H1 (cell line): ENCODE data around the gene ZNF446. TPM values are rescaled to one million over a fixed set of nuclear protein-coding genes. Genes with fewer than 3 reads are reported as not detected.

Experiments
- CHD2 ChIP-seq: IDR thresholded peaks from 2 replicates; pipeline ENCODE4 v1.6.1; 2012; ENCODE audit warnings: low read length, improper control_type of control experiment
- CHD7 ChIP-seq: fragments of 300-600 bp; sonication (generic); IDR thresholded peaks from 2 replicates; pipeline ENCODE4 v1.7.1; 2012; ENCODE audit warnings: low read length, moderate library complexity, mild to moderate bottlenecking, inconsistent platforms; ENCODE audit not compliant: insufficient replicate concordance
- FOSL1 ChIP-seq: IDR thresholded peaks from 2 replicates; pipeline ENCODE4 v1.6.1; 2011; ENCODE audit warnings: mild to moderate bottlenecking, low read depth, low read length, moderate library complexity; ENCODE audit not compliant: insufficient read depth
- HDAC6 ChIP-seq: IDR thresholded peaks from one replicate; pipeline ENCODE4 v1.7.1; 2012; ENCODE audit warnings: low read depth, mild to moderate bottlenecking, inconsistent platforms, low read length, moderate library complexity
- JUN ChIP-seq: IDR thresholded peaks from 2 replicates; pipeline ENCODE4 v1.6.1; 2011; ENCODE audit warnings: low read depth, mild to moderate bottlenecking, improper control_type of control experiment, low read length
- MAFK ChIP-seq: IDR thresholded peaks from 2 replicates; pipeline ENCODE4 v1.6.1; 2012; ENCODE audit warnings: low read depth, mild to moderate bottlenecking, improper control_type of control experiment, low read length
- POLR2AphosphoS5 ChIP-seq: IDR thresholded peaks from 2 replicates; pipeline ENCODE4 v1.6.1; 2011; ENCODE audit warnings: low read depth, low read length
- RAD21 ChIP-seq, 2 experiments: IDR thresholded peaks in 1 of 2; conservative IDR thresholded peaks in 1 of 2; 2 replicates each; pipeline ENCODE4 v1.6.1; 2011; ENCODE audit warnings: low read depth in 2 of 2, low read length in 2 of 2, improper control_type of control experiment in 1 of 2, inconsistent platforms in 1 of 2, mild to moderate bottlenecking in 1 of 2, moderate library complexity in 1 of 2
- RBBP5 ChIP-seq: IDR thresholded peaks from 2 replicates; pipeline ENCODE4 v1.7.1; 2012; ENCODE audit warnings: low read depth, mild to moderate bottlenecking, inconsistent platforms, low read length, moderate library complexity, borderline replicate concordance
- TAF1 ChIP-seq: IDR thresholded peaks from 2 replicates; pipeline ENCODE4 v1.6.1; 2011; ENCODE audit warnings: mild to moderate bottlenecking, low read depth, low read length
- polyA plus RNA-seq, 7 experiments: library from polyadenylated mRNA; depleted of rRNA in 3 of 7; stranded (reverse) in 5 of 7; unstranded in 2 of 7; fragments of >200 nt in 5 of 7; fragments of 200-250 nt in 2 of 7; gene quantifications; 1 replicate in 5 of 7; 2 replicates in 1 of 7; 4 replicates in 1 of 7; pipeline versions ENCODE4 v1.2.1 to v1.2.3, GENCODE V29; 2011 to 2013; ENCODE audit warnings: missing spikeins in 2 of 7, mixed read lengths in 2 of 7
- total RNA-seq: library from RNA; stranded (reverse); fragmentation: NEBNext Ultra II Directional; extraction: Animal tissue kit (Norgen Biotek cat#: 25700); gene quantifications from 2 replicates; pipeline ENCODE4 v1.2.1, GENCODE V29; 2021

Gene ZNF446
- total and polyA plus RNA-seq, 2 of the 8 experiments (the other 6 are each of a cell fraction or from before 2014, with no cell fraction given), result 4.1 to 5.5 TPM

- TF ChIP-seq CHD7 (no peak), FOSL1 (no peak), HDAC6 (no peak), MAFK (no peak), POLR2AphosphoS5 (no peak), CHD2 (no peak), RBBP5 (no peak), TAF1 (peak; percentile 63; the same call in 1 of the 2 replicates), JUN (no peak), RAD21 (IDR thresholded peaks at IDR 0.05 in 1 of 2, conservative IDR thresholded peaks at IDR 0.05 in 1 of 2; ENCODE audit: low read depth in 2 of 2, low read length in 2 of 2) (no peak)
These were observed 9.2 kb upstream of the ZNF446 start, which contains the start of gene ZNF324 (continued) for GRCh38 chr19:58466760-58467589.
